Parathyroid adenoma (tissue), 2 donors: ENCODE results near the gene SMG7.

Experiments
- H2AFZ ChIP-seq: fragments of 300-600 bp; sonication (generic); one replicate; pipeline ENCODE4 v1.7.0; 2017; ENCODE audit warnings: antibody characterized with exemption, mild to moderate bottlenecking
- H3K27ac ChIP-seq: fragments of 300-600 bp; sonication (generic); one replicate; pipeline ENCODE4 v1.7.0; 2017
- H3K27me3 ChIP-seq: fragments of 300-600 bp; sonication (generic); one replicate; pipeline ENCODE4 v1.7.0; 2017; ENCODE audit warnings: low read length; ENCODE audit not compliant: control insufficient read depth, insufficient read depth
- H3K36me3 ChIP-seq: fragments of 300-600 bp; sonication (generic); one replicate; pipeline ENCODE4 v1.7.0; 2017; ENCODE audit warnings: low read length; ENCODE audit not compliant: control insufficient read depth, insufficient read depth
- H3K4me1 ChIP-seq: fragments of 300-600 bp; sonication (generic); one replicate; pipeline ENCODE4 v1.7.0; 2017; ENCODE audit warnings: control low read depth
- H3K4me2 ChIP-seq: fragments of 300-600 bp; sonication (generic); one replicate; pipeline ENCODE4 v1.7.0; 2017; ENCODE audit warnings: low read length
- H3K4me3 ChIP-seq: fragments of 300-600 bp; sonication (generic); one replicate; pipeline ENCODE4 v1.7.0; 2017; ENCODE audit warnings: low read depth, low read length
- H3K79me2 ChIP-seq: fragments of 300-600 bp; sonication (generic); one replicate; pipeline ENCODE4 v1.7.0; 2017; ENCODE audit warnings: control low read depth
- H3K9ac ChIP-seq: fragments of 300-600 bp; sonication (generic); one replicate; pipeline ENCODE4 v1.7.0; 2017; ENCODE audit warnings: mild to moderate bottlenecking
- H3K9me3 ChIP-seq: fragments of 300-600 bp; sonication (generic); one replicate; pipeline ENCODE4 v1.7.0; 2017; ENCODE audit warnings: low read length; ENCODE audit not compliant: control insufficient read depth
- TF ChIP-seq, protein P1 (sequence below): fragments of 300-600 bp; sonication (generic); IDR thresholded peaks from one replicate; pipeline ENCODE4 v1.7.0; 2017; ENCODE audit warnings: antibody characterized with exemption, mild to moderate bottlenecking
- donor health status: primary hyperparathyroidism.

The SMG7 gene

DNA sequence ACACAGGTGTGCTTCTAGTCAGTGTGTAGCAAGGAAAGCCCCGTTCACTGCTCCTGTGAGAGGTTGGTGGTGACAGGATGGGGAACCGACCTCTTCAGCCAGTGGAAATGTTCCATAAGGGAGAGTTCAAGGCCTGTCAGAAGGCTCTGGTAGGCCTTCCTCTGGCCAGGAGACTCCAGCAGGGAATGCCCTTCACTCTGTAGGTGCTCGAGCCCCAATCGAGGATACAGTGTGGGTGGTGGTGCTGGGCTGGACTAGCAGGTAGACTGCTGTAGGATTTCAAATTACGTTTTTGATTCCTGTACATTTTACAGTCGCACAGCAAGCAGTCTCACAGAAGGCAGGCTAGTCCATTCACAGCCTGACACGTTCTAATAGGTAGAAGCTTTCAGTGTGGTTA lies 80.1 kb downstream of the SMG7 start:
- Histone ChIP-seq H3K4me2 (no peak overlapping the region), H3K36me3 (no peaks in the 10 kb centered on the region), H3K9ac (no peak overlapping the region), H3K27ac (no peak overlapping the region), H3K9me3 (no peaks in the 10 kb centered on the region), H3K27me3 (no peaks in the 10 kb centered on the region), H3K4me3 (no peak overlapping the region), H3K79me2 (no peaks in the 10 kb centered on the region), H3K4me1 (no peaks in the 10 kb centered on the region), H2AFZ (no peak overlapping the region)
- TF ChIP-seq, protein P1, sequence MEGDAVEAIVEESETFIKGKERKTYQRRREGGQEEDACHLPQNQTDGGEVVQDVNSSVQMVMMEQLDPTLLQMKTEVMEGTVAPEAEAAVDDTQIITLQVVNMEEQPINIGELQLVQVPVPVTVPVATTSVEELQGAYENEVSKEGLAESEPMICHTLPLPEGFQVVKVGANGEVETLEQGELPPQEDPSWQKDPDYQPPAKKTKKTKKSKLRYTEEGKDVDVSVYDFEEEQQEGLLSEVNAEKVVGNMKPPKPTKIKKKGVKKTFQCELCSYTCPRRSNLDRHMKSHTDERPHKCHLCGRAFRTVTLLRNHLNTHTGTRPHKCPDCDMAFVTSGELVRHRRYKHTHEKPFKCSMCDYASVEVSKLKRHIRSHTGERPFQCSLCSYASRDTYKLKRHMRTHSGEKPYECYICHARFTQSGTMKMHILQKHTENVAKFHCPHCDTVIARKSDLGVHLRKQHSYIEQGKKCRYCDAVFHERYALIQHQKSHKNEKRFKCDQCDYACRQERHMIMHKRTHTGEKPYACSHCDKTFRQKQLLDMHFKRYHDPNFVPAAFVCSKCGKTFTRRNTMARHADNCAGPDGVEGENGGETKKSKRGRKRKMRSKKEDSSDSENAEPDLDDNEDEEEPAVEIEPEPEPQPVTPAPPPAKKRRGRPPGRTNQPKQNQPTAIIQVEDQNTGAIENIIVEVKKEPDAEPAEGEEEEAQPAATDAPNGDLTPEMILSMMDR = no peak

DNA sequence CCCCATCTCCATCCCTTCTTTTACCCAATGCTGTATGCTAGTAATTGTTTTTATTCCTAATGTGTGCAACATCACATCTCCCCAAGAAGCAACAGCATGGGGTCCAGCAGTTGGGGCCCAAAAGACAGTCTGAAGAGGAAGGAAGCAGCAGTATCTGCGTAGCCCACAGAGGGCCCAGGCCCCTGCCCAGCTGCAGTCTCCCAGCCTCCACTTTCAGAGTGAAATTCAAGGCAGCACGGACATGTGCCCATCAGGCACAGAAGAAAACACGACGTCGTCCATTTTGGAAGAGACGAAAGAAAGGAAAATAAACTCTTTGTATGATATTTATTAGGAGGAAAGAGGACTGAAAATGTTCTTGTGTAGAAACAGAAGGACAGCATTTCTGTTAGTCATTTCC lies 80.6 kb downstream of the SMG7 start:
- no peak overlapping the region for H3K4me3 ChIP-seq
- TF ChIP-seq, protein P1 = no peak
- no peaks in the 10 kb centered on the region for H3K4me1 ChIP-seq
- no peaks in the 10 kb centered on the region for H3K36me3 ChIP-seq
- no peak overlapping the region for H3K4me2 ChIP-seq
- H2AFZ ChIP-seq = no peak overlapping the region
- no peaks in the 10 kb centered on the region for H3K27me3 ChIP-seq
- H3K27ac ChIP-seq = no peak overlapping the region
- no peaks in the 10 kb centered on the region for H3K79me2 ChIP-seq
- no peak overlapping the region for H3K9ac ChIP-seq
- H3K9me3 ChIP-seq = no peaks in the 10 kb centered on the region

DNA sequence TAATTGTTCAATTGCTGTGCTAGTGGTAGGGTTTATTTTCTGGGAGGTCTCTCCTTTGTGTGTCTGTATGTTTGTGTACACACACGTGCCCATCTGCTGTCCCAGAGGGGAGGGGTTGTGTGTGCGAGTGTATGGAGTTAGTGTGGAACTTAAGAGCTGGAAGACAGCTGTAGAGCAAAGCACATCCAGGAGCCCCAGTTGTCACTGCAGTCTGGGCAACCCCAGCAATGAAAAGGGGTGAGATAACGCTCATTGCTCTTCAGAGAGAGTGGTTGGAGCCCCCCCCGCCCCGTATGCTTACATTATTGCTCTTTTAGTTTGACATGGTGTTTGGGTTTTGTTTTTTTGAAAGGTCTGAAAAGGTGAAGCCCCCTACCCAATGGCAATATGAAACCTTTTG lies 81.0 kb downstream of the SMG7 start:
- H3K4me1 ChIP-seq = no peaks in the 10 kb centered on the region
- no peak overlapping the region for H3K4me3 ChIP-seq
- no peak overlapping the region for H3K4me2 ChIP-seq
- H3K27me3 ChIP-seq = no peaks in the 10 kb centered on the region
- no peak overlapping the region for H3K9ac ChIP-seq
- no peaks in the 10 kb centered on the region for H3K79me2 ChIP-seq
- H2AFZ ChIP-seq = no peak overlapping the region
- no peaks in the 10 kb centered on the region for H3K36me3 ChIP-seq
- no peak overlapping the region for H3K27ac ChIP-seq
- TF ChIP-seq, protein P1 = no peak
- no peaks in the 10 kb centered on the region for H3K9me3 ChIP-seq

DNA sequence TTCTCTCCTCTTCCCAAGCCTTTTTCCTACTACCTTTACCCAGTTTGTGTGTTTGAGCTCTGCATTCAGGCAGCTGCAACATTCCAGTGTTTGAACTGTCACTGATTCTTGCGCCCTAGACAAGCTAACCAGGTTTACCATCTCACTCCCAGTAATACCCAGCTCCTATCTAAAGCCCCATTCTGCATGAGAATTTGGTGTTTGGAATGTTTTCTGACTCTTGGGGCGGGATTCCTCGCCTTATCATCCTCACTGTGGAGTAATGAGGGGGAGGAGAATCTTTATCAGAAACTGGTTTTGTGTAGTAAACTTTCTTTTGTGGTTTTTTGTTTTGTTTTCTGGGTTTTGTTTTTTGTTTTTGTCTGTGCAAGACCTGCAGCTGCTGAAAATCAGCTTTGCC lies 81.5 kb downstream of the SMG7 start:
- no peak overlapping the region for H3K4me2 ChIP-seq
- no peak overlapping the region for H2AFZ ChIP-seq
- TF ChIP-seq, protein P1 = no peak
- no peak overlapping the region for H3K9ac ChIP-seq
- no peaks in the 10 kb centered on the region for H3K27me3 ChIP-seq
- H3K4me1 ChIP-seq = no peaks in the 10 kb centered on the region
- H3K9me3 ChIP-seq = no peaks in the 10 kb centered on the region
- no peak overlapping the region for H3K4me3 ChIP-seq
- no peak overlapping the region for H3K27ac ChIP-seq
- no peaks in the 10 kb centered on the region for H3K36me3 ChIP-seq
- H3K79me2 ChIP-seq = no peaks in the 10 kb centered on the region

DNA sequence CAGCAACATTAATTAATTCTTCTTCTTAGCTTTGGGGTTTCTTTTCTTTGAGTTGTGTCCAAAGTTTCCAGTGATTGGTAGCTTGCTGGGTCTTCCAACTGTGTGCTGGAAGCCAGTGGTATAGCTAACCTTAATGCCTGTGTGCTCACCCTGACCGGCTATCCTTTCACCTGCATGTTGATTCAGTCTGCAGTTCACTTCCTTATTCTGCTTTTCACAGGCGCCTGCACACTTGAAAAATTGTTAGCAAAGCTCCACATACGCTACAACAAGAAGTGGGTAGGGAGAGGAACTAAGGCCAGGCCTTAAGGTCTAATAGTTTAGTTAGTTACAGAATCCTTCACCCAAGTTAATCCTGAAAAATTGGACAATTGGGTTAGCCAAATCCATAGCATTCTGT lies 82.3 kb downstream of the SMG7 start:
- H3K79me2 ChIP-seq = no peaks in the 10 kb centered on the region
- H3K4me2 ChIP-seq = no peak overlapping the region
- H3K4me1 ChIP-seq = no peaks in the 10 kb centered on the region
- no peak overlapping the region for H3K9ac ChIP-seq
- H3K4me3 ChIP-seq = no peak overlapping the region
- no peaks in the 10 kb centered on the region for H3K9me3 ChIP-seq
- TF ChIP-seq, protein P1 = no peak
- no peaks in the 10 kb centered on the region for H3K36me3 ChIP-seq
- H2AFZ ChIP-seq = no peak overlapping the region
- H3K27ac ChIP-seq = no peak overlapping the region
- no peaks in the 10 kb centered on the region for H3K27me3 ChIP-seq
